HCT116 (cell line): ENCODE results near the gene ARCN1. TPM values are rescaled to one million over a fixed set of nuclear protein-coding genes. Genes with fewer than 3 reads are reported as not detected.

ENCODE experiments used
- ATAC-seq: fragments of 200-7000 bp; cut with Tn5 transposase; 2 replicates; pipeline ENCODE4 v1.9.1; 2020; ENCODE audit warnings: mild to moderate bottlenecking, moderate library complexity
- BruUV-seq: library from RNA; stranded (reverse); fragments of 400-500 nt; replicated peaks from 2 replicates; lab custom pipeline; 2021; lab: Mats Ljungman, UMichigan
- CTCF ChIA-PET: fragments of 300-600 bp; sonication (Branson Sonifier 250); formaldehyde crosslinking; loops from one replicate; lab custom pipeline; 2021; ENCODE audit warnings: antibody characterized with exemption; lab: Charles Lee
- POLR2A ChIA-PET: fragments of 300-600, 350-600 bp; sonication (Branson Sonifier 250); formaldehyde crosslinking; loops from one replicate; lab custom pipeline; 2021; ENCODE audit warnings: antibody characterized with exemption; lab: Charles Lee
- RAD21 ChIA-PET, 2 experiments: fragments of 300-600 bp; sonication (Branson Sonifier 250); formaldehyde crosslinking; loops; one replicate each; lab custom pipeline; 2023; ENCODE audit warnings: low total read pairs in 2 of 2; ENCODE audit not compliant: uncharacterized antibody in 2 of 2, unreplicated experiment in 2 of 2, low non-redundant PET in 1 of 2; lab: Charles Lee
- DNase-seq: peaks from one replicate; pipeline ENCODE4 v3.0.0-alpha.2; 2010; ENCODE audit warnings: low read depth, low spot score
- H2AFZ ChIP-seq: fragments of 200-600 bp; shearing (Covaris generic), sonication (generic); 2 replicates; pipeline ENCODE4 v1.6.1; 2017; ENCODE audit warnings: low read depth, mixed run types, mixed read lengths, antibody characterized with exemption, low read length; ENCODE audit not compliant: poor library complexity, severe bottlenecking
- H3K27ac ChIP-seq: 2 replicates; pipeline ENCODE4 v1.5.1; 2012; ENCODE audit warnings: low read depth, low read length
- H3K27me3 ChIP-seq: fragments of 200-600 bp; sonication (generic); 2 replicates; pipeline ENCODE4 v1.6.1; 2016; ENCODE audit warnings: mixed run types, low read length, mixed read lengths; ENCODE audit not compliant: insufficient read depth
- H3K36me3 ChIP-seq, 2 experiments: fragments of 200-500 bp in 1 of 2; fragments of 200-600 bp in 1 of 2; sonication (Bioruptor generic) in 1 of 2; sonication (generic) in 1 of 2; 2 replicates each; pipeline versions ENCODE4 v1.5.1 to v1.6.1; 2014 to 2016; ENCODE audit warnings: low read length in 2 of 2, inconsistent platforms in 1 of 2, mixed read lengths in 1 of 2, mixed run types in 1 of 2; ENCODE audit not compliant: insufficient read depth in 2 of 2, control insufficient read depth in 1 of 2
- H3K4me1 ChIP-seq, 2 experiments: fragments of 200-600 bp in 1 of 2; sonication (generic) in 1 of 2; 2 replicates each; pipeline versions ENCODE4 v1.5.1 to v1.6.1; 2012 to 2017; ENCODE audit warnings: low read length in 2 of 2, inconsistent platforms in 1 of 2, mild to moderate bottlenecking in 1 of 2, mixed read lengths in 1 of 2, mixed run types in 1 of 2, moderate library complexity in 1 of 2; ENCODE audit not compliant: insufficient read depth in 2 of 2, control insufficient read depth in 1 of 2
- H3K4me2 ChIP-seq: fragments of 200-600 bp; sonication (generic); 2 replicates; pipeline ENCODE4 v1.6.1; 2017; ENCODE audit warnings: mixed run types, low read length, mixed read lengths
- H3K4me3 ChIP-seq, 2 experiments: fragments of 200-600 bp in 1 of 2; sonication (generic) in 1 of 2; replicated peaks in 1 of 2; 2 replicates each; pipeline ENCODE4 v1.5.1; 2011 to 2016; ENCODE audit warnings: low read length in 2 of 2, control low read depth in 1 of 2, low read depth in 1 of 2, mild to moderate bottlenecking in 1 of 2, mixed read lengths in 1 of 2, mixed run types in 1 of 2
- H3K79me2 ChIP-seq: fragments of 200-600 bp; sonication (generic); 2 replicates; pipeline ENCODE4 v1.6.1; 2017; ENCODE audit warnings: mild to moderate bottlenecking, mixed run types, low read length, moderate library complexity, mixed read lengths; ENCODE audit not compliant: insufficient read depth
- H3K9ac ChIP-seq: fragments of 200-600 bp; sonication (generic); 2 replicates; pipeline ENCODE4 v1.6.1; 2016; ENCODE audit warnings: low read length, mixed read lengths
- H3K9me2 ChIP-seq: fragments of 200-600 bp; sonication (generic), shearing (Covaris generic); 2 replicates; pipeline ENCODE4 v1.6.1; 2017; ENCODE audit warnings: mixed run types, mild to moderate bottlenecking, moderate library complexity; ENCODE audit not compliant: insufficient read depth
- H3K9me3 ChIP-seq, 2 experiments: fragments of 200-500 bp in 1 of 2; fragments of 200-600 bp in 1 of 2; sonication (Bioruptor generic) in 1 of 2; sonication (generic) in 1 of 2; 2 replicates each; pipeline ENCODE4 v1.6.1; 2014 to 2017; ENCODE audit warnings: low read length in 2 of 2, mixed read lengths in 2 of 2, inconsistent platforms in 1 of 2, low read depth in 1 of 2, mild to moderate bottlenecking in 1 of 2, mixed run types in 1 of 2, moderate library complexity in 1 of 2; ENCODE audit not compliant: control insufficient read depth in 1 of 2, insufficient read depth in 1 of 2
- H4K20me1 ChIP-seq: fragments of 200-600 bp; sonication (generic), shearing (Covaris generic); 2 replicates; pipeline ENCODE4 v1.6.1; 2017; ENCODE audit warnings: mixed run types, mild to moderate bottlenecking, moderate library complexity; ENCODE audit not compliant: insufficient read depth
- CEBPB ChIP-seq: IDR thresholded peaks from 2 replicates; pipeline ENCODE4 v1.6.1; 2012; ENCODE audit warnings: low read depth
- ELF1 ChIP-seq: IDR thresholded peaks from 2 replicates; pipeline ENCODE4 v1.6.1; 2012; ENCODE audit warnings: low read depth, borderline replicate concordance
- EZH2 ChIP-seq: fragments of 200-600 bp; sonication (generic); IDR thresholded peaks from 2 replicates; pipeline ENCODE4 v1.6.1; 2017; ENCODE audit warnings: antibody characterized with exemption, mixed run types
- EZH2phosphoT487 ChIP-seq: fragments of 200-600 bp; IDR thresholded peaks from 2 replicates; pipeline ENCODE4 v1.6.1; 2018; ENCODE audit warnings: antibody characterized with exemption, borderline replicate concordance
- FOSL1 ChIP-seq: IDR thresholded peaks from 2 replicates; pipeline ENCODE4 v1.6.1; 2012; ENCODE audit warnings: low read depth
- JUND ChIP-seq: IDR thresholded peaks from 2 replicates; pipeline ENCODE4 v1.6.1; 2012
- POLR2A ChIP-seq: IDR thresholded peaks from 2 replicates; pipeline ENCODE4 v1.7.0; 2011; ENCODE audit warnings: borderline replicate concordance; ENCODE audit not compliant: insufficient read depth, insufficient read length; ENCODE audit errors: extremely low read depth
- POLR2AphosphoS5 ChIP-seq: IDR thresholded peaks from 2 replicates; pipeline ENCODE4 v1.6.1; 2011; ENCODE audit warnings: mild to moderate bottlenecking, low read depth, low read length, moderate library complexity
- RAD21 ChIP-seq: IDR thresholded peaks from 2 replicates; pipeline ENCODE4 v1.6.1; 2012; ENCODE audit warnings: low read depth, mild to moderate bottlenecking
- SIN3A ChIP-seq: IDR thresholded peaks from 2 replicates; pipeline ENCODE4 v1.6.1; 2012; ENCODE audit warnings: low read depth
- SP1 ChIP-seq: IDR thresholded peaks from 2 replicates; pipeline ENCODE4 v1.6.1; 2012; ENCODE audit warnings: low read depth
- SRF ChIP-seq: IDR thresholded peaks from 2 replicates; pipeline ENCODE4 v1.6.1; 2012; ENCODE audit warnings: low read depth
- TCF7L2 ChIP-seq: IDR thresholded peaks from 2 replicates; pipeline ENCODE4 v1.7.0; 2011; ENCODE audit warnings: borderline replicate concordance, inconsistent platforms; ENCODE audit not compliant: insufficient read depth, insufficient read length; ENCODE audit errors: extremely low read depth
- YY1 ChIP-seq: IDR thresholded peaks from 2 replicates; pipeline ENCODE4 v1.6.1; 2011; ENCODE audit warnings: low read length, low read depth, moderate library complexity, mild to moderate bottlenecking; ENCODE audit not compliant: insufficient replicate concordance; ENCODE audit errors: extremely low read depth
- ZNF274 ChIP-seq: fragments of 200-500 bp; sonication (Bioruptor generic); IDR thresholded peaks from 2 replicates; pipeline ENCODE4 v1.6.1; 2014; ENCODE audit warnings: mild to moderate bottlenecking, low read depth, low read length, inconsistent platforms
- intact Hi-C: fragments of 100-400 bp; cut with micrococcal nuclease; formaldehyde crosslinking; loops from 2 replicates; pipeline ENCODE4 v1.10.0; 2022
- total RNA-seq: library from RNA; stranded (reverse); gene quantifications from one replicate; pipeline ENCODE4 v1.2.1, GENCODE V29; 2021; ENCODE audit not compliant: unreplicated experiment
- TF ChIP-seq, protein P1 (sequence below): IDR thresholded peaks from 2 replicates; pipeline ENCODE4 v1.6.1; 2011; ENCODE audit warnings: mild to moderate bottlenecking, low read length, moderate library complexity; ENCODE audit not compliant: insufficient replicate concordance; ENCODE audit errors: extremely low read depth
- TF ChIP-seq, protein P2 (sequence below): IDR thresholded peaks from 2 replicates; pipeline ENCODE4 v1.6.1; 2012; ENCODE audit warnings: low read depth
- TF ChIP-seq, protein P3 (sequence below): IDR thresholded peaks from 2 replicates; pipeline ENCODE4 v1.6.1; 2012
- TF ChIP-seq, protein P4 (sequence below), 3 experiments: fragments of 200-600 bp in 1 of 3; sonication (generic) in 1 of 3; IDR thresholded peaks in 2 of 3; conservative IDR thresholded peaks in 1 of 3; 2 replicates each; pipeline ENCODE4 v1.5.1; 2012 to 2017; ENCODE audit warnings: low read depth in 2 of 3, low read length in 2 of 3, antibody characterized with exemption in 1 of 3, borderline replicate concordance in 1 of 3, control low read depth in 1 of 3, mild to moderate bottlenecking in 1 of 3, mixed read lengths in 1 of 3, mixed run types in 1 of 3, moderate library complexity in 1 of 3; ENCODE audit not compliant: insufficient read depth in 1 of 3

ARCN1 gene
- total RNA-seq, 1 experiment from 2014 or later, result 147 TPM

- TF ChIP-seq, protein P1, sequence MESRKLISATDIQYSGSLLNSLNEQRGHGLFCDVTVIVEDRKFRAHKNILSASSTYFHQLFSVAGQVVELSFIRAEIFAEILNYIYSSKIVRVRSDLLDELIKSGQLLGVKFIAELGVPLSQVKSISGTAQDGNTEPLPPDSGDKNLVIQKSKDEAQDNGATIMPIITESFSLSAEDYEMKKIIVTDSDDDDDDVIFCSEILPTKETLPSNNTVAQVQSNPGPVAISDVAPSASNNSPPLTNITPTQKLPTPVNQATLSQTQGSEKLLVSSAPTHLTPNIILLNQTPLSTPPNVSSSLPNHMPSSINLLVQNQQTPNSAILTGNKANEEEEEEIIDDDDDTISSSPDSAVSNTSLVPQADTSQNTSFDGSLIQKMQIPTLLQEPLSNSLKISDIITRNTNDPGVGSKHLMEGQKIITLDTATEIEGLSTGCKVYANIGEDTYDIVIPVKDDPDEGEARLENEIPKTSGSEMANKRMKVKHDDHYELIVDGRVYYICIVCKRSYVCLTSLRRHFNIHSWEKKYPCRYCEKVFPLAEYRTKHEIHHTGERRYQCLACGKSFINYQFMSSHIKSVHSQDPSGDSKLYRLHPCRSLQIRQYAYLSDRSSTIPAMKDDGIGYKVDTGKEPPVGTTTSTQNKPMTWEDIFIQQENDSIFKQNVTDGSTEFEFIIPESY, result no peak
- TF ChIP-seq SP1 (no peak), FOSL1 (no peak), EZH2 (no peak), YY1 (no peak)
These were observed 74.2 kb downstream of the ARCN1 start (continued) for GRCh38 chr11:118646393-118646792.

DNA sequence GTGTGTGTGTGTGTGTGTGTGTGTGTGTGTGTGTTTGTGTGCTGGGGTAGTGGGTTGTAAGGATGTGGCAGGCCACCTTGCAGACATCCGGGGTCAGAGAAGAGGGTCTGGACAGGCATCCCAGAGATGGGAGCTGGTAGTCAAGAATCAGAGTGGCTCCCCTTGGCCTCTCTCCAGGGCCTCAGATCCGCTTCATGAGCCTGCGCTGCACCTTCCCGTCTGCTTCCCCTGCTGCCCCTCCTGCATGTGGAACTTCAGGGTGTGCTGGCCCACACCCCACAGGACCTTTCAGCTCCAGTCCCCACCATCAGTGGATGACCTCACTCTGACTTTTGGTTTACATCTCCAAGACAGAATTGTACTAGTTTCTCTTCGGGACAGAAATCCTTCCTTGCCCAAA is 76.1 kb downstream of the ARCN1 start:
- intact Hi-C loops, result no loop called here
- BruUV-seq, result no TSS peak
- no peaks in the 10 kb centered on the region for H4K20me1 ChIP-seq
- no peaks in the 10 kb centered on the region for H3K9me2 ChIP-seq
- no peak overlapping the region for H3K4me3 ChIP-seq
- no peaks in the 10 kb centered on the region for H3K27me3 ChIP-seq
- no peaks in the 10 kb centered on the region for H3K9me3 ChIP-seq
- peaks cover 0 to 8% of the 10 kb centered on the region in 2 experiments; a peak in 1 of 4 replicates for H3K4me1 ChIP-seq
- CTCF ChIA-PET, result no interaction called here
- no peak for ATAC-seq
- POLR2A ChIA-PET, result no interaction called here
- no peak for DNase-seq
- H3K4me2 ChIP-seq, result no peak overlapping the region
- RAD21 ChIA-PET, result no interaction called here
- peaks cover 14 to 16% of the 10 kb centered on the region in 2 experiments; a peak in 3 of 4 replicates for H3K36me3 ChIP-seq
- no peak overlapping the region for H3K27ac ChIP-seq
- H3K9ac ChIP-seq, result no peak overlapping the region
- H3K79me2 ChIP-seq, result no peaks in the 10 kb centered on the region
- H2AFZ ChIP-seq, result no peak overlapping the region
- TF ChIP-seq POLR2A (no peak), ZNF274 (no peak), YY1 (no peak), CEBPB (no peak), TCF7L2 (no peak), JUND (no peak), ELF1 (no peak), EZH2 (no peak), FOSL1 (no peak), RAD21 (no peak), SIN3A (no peak), SP1 (no peak), SRF (no peak), EZH2phosphoT487 (no peak), POLR2AphosphoS5 (no peak)
- TF ChIP-seq, protein P2, sequence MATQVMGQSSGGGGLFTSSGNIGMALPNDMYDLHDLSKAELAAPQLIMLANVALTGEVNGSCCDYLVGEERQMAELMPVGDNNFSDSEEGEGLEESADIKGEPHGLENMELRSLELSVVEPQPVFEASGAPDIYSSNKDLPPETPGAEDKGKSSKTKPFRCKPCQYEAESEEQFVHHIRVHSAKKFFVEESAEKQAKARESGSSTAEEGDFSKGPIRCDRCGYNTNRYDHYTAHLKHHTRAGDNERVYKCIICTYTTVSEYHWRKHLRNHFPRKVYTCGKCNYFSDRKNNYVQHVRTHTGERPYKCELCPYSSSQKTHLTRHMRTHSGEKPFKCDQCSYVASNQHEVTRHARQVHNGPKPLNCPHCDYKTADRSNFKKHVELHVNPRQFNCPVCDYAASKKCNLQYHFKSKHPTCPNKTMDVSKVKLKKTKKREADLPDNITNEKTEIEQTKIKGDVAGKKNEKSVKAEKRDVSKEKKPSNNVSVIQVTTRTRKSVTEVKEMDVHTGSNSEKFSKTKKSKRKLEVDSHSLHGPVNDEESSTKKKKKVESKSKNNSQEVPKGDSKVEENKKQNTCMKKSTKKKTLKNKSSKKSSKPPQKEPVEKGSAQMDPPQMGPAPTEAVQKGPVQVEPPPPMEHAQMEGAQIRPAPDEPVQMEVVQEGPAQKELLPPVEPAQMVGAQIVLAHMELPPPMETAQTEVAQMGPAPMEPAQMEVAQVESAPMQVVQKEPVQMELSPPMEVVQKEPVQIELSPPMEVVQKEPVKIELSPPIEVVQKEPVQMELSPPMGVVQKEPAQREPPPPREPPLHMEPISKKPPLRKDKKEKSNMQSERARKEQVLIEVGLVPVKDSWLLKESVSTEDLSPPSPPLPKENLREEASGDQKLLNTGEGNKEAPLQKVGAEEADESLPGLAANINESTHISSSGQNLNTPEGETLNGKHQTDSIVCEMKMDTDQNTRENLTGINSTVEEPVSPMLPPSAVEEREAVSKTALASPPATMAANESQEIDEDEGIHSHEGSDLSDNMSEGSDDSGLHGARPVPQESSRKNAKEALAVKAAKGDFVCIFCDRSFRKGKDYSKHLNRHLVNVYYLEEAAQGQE, result no peak
- TF ChIP-seq, protein P3, sequence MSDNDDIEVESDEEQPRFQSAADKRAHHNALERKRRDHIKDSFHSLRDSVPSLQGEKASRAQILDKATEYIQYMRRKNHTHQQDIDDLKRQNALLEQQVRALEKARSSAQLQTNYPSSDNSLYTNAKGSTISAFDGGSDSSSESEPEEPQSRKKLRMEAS, result no peak
- TF ChIP-seq, protein P4, sequence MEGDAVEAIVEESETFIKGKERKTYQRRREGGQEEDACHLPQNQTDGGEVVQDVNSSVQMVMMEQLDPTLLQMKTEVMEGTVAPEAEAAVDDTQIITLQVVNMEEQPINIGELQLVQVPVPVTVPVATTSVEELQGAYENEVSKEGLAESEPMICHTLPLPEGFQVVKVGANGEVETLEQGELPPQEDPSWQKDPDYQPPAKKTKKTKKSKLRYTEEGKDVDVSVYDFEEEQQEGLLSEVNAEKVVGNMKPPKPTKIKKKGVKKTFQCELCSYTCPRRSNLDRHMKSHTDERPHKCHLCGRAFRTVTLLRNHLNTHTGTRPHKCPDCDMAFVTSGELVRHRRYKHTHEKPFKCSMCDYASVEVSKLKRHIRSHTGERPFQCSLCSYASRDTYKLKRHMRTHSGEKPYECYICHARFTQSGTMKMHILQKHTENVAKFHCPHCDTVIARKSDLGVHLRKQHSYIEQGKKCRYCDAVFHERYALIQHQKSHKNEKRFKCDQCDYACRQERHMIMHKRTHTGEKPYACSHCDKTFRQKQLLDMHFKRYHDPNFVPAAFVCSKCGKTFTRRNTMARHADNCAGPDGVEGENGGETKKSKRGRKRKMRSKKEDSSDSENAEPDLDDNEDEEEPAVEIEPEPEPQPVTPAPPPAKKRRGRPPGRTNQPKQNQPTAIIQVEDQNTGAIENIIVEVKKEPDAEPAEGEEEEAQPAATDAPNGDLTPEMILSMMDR (IDR thresholded peaks at IDR 0.05 in 2 of 3, conservative IDR thresholded peaks at IDR 0.05 in 1 of 3; ENCODE audit: borderline replicate concordance in 1 of 3, insufficient read depth in 1 of 3, low read depth in 2 of 3, low read length in 2 of 3), result no peak
